ENCODE results near the gene IGLL5.

The IGLL5 gene

DNA sequence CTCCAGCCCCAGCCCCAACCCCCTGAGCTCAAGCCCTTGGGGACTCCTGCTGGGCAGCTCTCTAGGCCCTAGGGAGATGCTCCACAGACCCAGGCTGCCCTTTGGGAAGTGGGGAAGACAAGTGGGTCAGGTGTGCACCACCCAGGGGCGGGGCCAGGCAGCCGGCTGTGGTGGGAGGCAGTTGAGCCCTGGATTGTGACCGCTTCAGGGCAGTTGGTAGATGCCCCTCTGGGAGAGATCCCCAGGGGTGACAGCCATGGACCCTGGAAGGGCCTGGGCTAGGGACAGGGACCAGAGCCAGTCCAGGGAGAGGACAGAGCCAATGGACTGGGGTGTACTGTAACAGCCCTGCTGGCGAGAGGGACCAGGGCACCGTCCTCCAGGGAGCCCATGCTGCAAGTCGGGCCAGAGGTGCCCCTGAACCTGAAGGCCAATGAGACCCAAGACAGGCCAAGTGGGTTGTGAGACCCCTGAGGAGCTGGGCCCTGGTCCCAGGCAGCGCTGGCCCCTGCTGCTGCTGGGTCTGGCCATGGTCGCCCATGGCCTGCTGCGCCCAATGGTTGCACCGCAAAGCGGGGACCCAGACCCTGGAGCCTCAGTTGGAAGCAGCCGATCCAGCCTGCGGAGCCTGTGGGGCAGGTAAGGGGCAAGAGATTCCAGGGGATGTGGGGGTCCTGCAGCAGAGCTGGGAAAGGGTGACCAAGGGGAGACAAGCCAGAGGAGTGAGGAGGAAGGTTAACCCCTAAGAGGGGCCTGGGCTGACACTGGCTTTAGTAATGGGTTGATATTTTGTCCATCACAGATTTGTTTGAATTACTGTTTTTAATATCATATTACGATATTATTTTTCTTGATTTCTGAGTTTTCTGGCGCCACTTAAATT lies at the start of gene IGLL5:
Gene IGLL5, plus strand, starts transcription at position 196 of the 883 bp plus-strand sequence. Its CDS starts 238 bp downstream, at position 434.
- no peak for DNase-seq (ENCODE audit: low read depth in 2 of 2)

DNA sequence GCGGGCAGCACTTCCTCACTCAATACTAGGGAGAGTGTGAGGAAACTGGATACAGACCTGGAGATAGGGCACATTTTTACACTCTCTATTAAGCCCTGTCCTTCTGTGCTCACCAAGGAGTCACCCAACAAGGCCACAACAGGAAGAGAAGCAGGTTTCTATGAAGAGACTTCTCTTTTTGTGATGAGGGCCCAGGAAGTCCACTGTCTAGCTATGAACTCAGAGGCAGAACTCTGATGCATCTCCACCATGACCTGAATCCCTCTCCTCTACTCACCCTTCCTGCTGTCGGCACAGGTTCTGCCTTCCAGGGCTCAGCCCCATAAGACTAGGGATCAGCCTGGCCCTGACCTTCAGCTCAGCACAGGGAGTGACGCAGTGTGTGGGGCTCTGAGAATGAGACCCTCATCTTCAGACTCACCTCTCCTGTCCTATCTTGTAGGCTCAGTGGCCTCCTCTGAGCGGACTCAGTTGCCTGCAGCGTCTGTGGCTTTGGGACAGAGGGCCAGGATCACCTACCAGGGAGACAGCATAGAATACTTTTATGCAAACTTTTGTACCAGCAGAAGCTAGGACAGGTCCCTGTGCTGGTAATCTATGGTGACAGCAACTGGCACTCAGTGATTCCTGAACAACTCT lies 49.3 kb upstream of the IGLL5 start:
- no peak for DNase-seq (ENCODE audit: low read depth in 2 of 2)

DNA sequence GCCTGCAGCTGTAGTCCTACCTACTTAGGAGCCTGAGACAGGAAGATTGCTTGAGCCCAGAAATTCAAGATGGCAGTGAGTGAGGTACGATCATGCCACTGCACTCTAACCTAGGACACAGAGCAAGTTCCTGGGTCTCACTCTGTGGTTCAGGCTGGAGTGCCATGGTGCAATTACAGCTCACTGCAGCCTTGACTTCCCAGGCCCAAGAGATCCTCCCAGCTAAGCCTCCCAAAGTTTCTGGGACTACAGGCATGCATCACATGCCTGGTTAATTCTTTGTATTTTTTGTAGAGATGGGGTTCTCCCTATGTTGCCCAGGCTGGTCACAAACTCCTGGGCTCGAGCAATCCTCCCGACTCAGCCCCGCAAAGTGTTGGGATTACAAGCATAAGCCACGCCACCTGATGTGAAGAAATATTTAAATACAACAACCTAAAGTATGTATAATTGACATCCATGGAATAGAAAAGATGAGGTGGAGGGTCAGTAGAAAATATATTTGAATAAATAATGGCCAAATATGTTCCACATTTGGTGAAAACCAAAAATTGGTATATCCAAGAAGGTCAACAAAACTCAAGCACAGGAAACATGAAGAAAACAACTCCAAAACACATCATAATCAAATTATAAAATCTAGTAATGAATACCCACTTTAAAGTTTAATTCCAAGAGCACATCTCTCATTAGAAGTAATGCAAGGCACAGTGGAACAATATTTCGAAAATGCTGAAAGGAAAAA lies 47.9 kb upstream of the IGLL5 start:
- no peak for DNase-seq (ENCODE audit: low read depth in 2 of 2)

DNA sequence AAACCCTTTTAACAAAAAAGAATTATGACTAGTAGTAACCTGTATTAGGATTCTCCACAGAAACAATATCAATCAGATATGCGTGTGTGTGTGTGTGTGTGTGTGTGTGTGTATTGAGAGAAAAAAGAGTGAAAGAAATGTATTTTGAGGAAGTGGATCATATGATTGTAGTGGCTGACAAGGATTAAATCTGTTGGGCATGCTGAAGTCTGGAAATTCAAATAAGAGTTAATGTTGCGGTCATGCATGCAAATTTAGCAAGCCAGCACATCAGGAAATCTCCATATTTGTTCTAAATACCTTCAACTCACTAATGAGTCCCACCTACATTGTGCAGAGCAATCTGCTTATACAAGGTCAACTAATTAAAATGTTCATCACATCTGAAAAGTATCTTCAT lies 46.8 kb upstream of the IGLL5 start:
- no peak for DNase-seq (ENCODE audit: low read depth in 2 of 2)

DNA sequence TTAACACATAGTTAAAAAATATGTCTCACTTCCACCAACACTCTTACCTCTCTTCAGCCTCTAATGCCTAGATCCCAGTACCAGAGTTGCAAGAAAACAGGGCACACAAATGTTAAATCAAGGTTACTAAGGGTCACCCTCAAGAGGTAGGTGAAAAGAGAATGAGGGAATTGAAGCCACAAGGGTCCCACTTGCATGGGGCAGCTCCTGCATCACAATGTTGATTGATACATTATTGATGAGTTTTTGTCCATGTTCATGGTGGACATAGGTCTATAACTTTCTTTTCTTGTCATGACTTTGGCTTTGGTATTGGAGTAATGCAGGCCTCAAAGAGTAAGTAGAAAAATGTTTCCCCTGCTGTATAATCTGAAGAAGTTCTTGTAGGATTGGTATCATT lies 46.0 kb upstream of the IGLL5 start:
- DNase-seq (ENCODE audit: low read depth in 2 of 2): no peak

DNA sequence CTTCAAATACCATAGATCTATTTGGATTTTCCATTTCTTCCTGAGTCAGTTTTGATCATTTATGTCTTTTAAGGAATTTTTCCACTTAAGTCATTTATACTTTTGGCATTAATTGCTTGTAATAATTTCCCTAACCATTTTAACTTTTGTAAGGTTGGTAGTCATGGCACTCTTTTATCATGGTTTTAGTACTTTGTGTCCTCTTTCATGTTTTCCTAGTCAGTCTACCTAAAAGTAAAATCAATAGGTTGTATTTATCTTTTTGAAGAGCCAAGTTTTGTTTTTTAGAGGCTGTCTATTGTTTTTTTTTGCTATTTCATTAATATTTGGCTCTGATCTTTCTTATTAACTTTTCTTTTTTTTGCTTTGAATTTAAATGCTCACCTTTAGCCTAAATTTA lies 45.5 kb upstream of the IGLL5 start:
- no peak for DNase-seq (ENCODE audit: low read depth in 2 of 2)

DNA sequence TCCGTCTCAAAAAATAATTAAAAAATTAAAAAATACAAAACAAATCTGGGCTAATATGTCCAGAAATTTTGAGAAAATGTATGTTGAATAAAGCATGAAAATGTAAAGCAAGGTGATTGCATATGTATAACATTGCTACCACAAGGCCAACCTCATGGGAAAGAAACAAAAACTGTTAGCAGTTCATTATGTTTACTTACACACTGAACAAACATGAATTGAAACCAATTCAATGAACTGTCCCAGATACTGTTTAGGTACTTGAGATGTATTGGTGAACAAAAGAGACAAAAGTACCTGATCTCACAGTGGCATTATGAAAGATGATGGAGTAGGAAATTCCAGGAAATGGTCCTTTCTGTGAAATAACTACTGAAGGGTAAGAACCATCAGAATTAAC lies 43.8 kb upstream of the IGLL5 start:
- DNase-seq (ENCODE audit: low read depth in 2 of 2): no peak

DNA sequence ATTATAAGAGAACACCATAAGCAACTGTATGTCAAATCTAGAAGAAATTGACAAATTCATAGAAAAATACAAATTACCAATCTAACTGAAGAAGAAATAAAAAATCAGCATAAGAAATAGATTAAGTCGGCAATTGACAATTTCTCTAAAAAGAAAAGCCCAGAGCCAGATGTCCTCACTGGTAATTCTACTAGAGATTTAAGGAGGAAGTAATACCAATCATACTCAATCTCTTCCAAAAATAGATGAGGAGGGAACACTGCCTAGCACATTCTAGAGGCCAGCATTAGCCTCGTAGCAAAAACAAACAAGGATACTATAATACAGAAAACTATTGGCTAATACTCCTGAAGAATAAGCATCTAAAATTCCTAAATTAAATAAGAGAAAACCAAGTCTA lies 40.4 kb upstream of the IGLL5 start:
- DNase-seq (ENCODE audit: low read depth in 2 of 2): no peak

DNA sequence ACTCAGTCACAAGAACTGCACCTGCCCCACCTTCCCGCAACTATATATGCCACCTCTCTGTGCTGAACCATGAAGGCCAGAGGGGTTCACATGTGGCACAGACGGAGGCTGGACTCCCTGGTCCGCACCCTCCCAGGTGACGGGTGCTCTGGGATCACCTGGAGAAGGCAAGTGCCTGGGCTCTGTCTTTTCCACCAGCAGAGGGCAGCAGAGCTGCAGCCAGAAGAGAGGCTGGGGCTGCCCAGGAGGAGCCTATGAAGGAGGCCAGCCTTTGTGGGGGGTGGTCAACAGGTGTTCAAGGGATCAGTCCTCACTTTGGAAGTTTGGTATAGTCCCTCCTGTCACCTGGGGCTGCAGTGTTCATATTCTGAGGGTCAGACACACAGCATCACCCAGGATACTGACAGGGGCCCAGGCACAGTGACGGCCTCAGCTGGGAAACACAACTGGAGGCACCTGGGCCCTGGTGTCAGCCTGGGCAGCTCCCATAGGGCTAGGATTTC lies 39.2 kb upstream of the IGLL5 start:
- peak; percentile 61 to 65 for DNase-seq (ENCODE audit: low read depth in 2 of 2)

DNA sequence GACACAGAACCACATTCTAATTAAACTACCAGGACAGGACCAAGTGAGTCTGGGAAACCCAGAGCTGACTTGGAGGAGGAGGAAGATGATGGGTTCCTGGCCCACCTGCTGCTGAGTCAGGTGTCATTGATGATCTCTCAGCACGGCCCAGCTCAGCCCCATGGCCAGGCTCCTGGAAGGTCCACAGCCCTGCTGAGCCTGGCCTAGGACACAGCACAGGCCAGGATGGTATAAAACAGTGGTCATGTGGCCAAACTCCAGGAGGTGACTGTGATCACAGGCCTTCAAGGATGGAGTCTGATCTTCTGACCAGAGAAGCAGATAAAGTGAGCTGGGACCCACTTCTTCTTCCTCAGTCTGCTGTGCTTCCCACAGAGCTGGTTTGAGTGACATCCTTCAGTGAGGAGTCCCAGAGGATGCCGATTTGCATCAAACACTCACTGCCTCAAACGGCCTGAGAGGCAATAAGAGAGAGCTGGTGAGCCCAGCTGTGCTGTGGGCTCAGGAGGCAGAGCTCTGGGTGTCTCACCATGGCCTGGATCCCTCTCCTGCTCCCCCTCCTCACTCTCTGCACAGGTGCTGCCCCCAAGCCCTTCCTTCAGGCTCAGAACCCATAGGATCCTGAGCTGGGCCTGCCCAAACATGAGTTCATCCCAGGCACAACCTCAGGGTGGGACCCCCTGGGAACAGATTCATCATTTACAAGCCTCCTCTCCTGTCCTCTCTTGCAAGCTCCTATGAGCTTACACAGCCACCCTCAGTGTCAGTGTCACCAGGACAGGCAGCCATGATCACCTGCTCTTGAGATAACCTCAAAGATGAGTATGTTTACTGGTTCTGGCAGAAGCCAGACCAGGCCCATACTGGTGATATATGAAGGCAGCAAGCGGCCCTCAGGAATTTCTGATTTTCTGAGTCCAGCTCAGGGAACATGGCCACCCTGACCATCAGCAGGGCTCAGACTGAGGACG lies 37.7 kb upstream of the IGLL5 start:
- DNase-seq (ENCODE audit: low read depth in 2 of 2): no peak

DNA sequence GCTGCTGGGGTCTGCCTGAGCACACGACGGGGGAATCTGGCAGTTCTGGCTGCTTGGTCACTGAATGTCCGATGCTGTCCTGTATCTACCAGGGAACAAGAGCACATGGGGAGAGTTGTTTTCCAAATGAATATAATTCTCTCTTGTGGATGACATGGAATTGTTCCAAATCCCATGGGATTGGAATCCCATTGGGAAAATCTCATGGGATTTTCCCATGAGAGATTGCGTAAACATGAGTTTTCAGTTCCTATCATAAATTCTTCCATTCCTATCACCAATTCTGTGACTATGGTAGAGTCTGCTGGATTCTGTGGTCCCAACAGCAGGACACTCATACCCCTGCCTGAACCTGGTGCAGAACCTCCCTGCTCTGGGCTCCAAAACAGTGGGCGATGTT lies 35.6 kb upstream of the IGLL5 start:
- no peak for DNase-seq (ENCODE audit: low read depth in 2 of 2)

DNA sequence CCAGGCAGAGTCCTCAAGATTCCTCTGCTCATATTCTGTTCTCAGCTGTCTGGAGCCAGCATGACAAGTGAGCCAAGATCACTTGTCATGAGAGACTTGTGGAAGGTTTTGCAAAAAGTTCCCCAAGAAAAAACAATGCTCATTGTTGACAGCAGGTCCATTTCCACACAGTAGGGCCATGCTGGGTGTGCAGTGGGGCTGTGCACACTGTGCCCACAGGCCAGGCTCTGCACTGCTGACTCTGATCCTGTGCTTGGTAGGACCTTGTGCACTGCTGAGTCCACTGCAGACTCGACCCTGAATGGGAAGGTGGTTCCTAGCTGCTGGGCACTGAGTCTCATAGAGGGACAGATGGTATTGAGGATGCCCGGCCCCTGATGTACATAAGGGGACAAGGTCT lies 33.9 kb upstream of the IGLL5 start:
- no peak for DNase-seq (ENCODE audit: low read depth in 2 of 2)

DNA sequence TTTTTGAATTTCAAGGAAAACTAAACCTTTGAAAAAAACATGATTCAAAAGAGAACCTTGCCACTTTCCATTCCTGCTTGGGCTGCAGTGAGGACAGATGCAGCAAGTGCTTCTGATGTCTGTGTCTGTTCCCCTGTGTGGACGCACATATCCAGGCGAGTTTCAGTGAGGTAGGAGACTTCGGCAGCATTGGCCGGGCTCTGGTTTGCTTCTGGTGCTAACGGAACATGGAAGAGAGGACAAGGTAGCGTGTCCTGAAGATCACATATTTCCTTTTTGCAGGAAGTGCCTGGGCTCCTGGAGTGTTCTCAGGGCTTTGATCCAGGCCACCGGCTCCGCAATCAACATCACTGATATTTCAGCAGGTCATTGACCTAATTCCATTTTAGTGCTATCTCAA lies 33.1 kb upstream of the IGLL5 start:
- DNase-seq (ENCODE audit: low read depth in 2 of 2): no peak

DNA sequence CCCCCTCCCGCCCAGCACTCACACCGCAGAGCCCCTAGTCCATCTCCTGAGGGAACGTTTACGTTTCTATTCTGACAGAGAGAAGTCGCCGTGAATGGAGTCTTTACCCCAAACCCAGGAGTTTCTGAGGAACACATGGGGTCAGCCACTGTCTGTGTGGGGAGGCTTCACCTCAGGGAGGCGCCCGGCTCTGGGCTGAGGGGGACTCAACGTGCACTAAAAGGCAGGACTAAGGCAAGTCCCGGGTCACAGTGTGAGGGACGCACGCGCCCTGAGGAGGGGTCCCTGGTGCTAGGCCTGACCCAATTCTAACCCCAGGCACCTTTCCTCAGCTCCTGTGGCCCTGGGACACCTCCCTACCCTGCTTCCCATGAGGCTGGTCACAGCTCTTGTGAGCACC lies 32.5 kb upstream of the IGLL5 start:
- no peak for DNase-seq (ENCODE audit: low read depth in 2 of 2)

DNA sequence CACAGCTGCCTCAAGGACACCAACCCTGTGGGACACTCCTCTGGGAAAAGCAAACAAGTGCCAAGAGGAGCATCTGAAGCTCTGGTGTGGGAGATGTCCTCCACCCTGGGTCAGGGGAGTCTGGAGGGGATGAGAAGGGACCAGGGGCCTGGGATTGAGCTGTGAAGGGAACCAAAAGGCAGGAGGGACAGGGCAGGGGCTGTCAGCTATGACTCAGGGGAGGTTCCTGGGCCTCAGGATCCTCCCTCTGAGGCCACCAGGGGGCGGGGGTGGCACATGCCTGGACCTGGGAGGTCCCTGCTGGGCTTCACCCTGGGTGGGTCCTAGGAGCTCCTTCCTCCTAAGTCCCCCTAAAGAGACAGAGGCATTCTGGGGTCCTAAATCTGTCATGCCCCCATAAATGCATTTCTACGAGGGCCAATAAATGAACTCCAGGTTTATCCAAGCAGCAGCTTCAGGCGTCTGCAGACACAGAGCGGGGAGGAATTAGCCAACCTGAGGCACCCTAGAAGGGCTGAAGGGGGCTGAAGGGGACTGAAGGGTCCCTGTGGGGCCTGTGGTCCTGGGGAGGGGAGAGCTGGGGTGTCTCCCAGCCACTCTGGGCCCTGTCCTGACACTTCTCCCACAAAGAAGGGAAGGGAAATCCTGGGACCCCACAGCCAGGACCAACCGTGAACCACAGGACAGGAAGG lies 31.9 kb upstream of the IGLL5 start:
- peak in 1 of 2 donors; percentile 25 for DNase-seq (ENCODE audit: low read depth in 2 of 2)

DNA sequence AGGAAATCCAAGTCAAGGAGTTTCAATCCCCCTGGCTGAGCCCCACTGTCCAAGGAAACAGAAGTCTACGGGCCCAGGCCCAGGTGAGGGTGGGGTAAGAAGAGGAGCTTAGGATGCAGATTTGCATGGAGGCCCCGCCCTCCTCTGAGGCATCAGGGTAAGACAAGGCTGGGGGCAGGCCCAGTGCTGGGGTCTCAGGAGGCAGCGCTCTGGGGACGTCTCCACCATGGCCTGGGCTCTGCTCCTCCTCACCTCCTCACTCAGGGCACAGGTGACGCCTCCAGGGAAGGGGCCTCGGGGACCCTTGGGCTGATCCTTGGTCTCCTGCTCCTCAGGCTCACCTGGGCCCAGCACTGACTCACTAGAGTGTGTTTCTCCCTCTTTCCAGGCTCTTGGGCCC lies 31.3 kb upstream of the IGLL5 start:
- DNase-seq (ENCODE audit: low read depth in 2 of 2): no peak

DNA sequence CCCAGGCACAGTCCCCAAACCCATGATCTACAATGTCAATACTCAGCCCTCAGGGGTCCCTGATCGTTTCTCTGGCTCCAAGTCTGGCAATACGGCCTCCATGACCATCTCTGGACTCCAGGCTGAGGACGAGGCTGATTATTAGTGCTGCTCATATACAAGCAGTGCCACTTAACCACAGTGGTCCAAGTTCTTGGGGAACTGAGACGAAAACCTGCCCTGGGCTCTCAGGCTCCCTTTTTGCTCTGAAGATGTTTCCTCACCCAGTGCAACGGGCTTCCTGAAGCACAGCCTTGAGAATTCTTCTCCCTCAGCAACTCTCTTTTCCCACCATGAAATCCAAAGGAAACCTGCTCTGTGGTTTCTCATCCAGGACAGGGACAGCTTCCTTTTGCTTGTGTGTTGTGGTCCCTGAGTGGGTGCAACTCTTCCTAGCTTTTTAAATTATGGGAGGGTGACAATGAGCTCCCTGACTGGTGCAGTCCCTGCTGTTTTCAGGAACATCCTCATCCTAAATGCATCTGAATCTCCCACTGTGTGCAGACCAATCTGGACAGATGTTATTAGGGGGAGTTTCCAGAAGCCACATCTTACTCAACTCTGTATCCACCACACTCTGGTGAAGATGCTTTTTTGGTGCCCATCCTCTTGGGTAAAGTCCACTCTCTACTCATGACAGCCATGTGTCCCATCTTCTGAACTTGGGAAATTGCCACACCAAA lies 30.6 kb upstream of the IGLL5 start:
- no peak for DNase-seq (ENCODE audit: low read depth in 2 of 2)

DNA sequence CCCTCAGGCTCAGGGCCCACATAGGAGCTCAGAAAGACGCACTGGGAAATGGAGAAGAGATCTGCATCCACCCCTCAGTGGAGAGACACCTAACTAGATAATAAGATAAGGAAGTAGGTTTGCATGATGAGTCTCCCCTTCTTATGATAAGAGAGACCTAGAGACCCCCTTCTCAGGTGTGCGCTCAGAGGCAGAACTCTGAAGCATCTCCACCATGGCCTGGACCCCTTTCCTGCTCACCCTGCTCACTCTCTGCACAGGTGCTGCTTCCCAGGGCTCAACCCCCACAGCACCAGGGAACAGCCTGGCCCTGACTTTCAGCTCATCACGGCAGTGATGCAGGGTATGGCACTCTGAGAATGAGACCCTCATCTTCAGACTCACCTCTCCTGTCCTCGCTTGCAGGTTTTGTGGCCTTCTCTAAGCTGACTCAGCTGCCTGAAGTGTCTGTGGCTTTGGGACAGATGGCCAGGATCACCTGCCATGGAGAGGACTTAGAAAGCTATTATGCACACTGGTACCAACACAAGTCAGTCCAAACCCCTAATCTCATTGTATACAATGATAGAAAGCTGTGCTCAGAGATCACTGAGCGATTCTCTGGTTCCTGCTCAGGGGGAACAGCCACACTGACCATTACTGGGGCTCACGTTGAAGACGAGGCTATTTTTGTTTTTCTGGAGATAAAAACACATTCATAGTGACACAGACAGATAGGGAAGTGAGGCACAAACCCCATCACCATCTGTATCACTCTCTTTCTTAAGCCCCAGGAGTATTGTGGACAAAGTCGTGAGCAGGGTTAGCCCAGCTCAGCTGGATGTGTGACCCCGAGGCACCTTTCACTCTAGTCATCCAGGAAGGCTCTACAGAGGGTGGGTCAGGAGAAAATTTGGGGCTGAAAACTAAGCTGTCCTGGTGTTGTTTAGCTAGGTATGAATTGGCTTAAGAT lies 29.7 kb upstream of the IGLL5 start:
- DNase-seq (ENCODE audit: low read depth in 2 of 2): no peak

DNA sequence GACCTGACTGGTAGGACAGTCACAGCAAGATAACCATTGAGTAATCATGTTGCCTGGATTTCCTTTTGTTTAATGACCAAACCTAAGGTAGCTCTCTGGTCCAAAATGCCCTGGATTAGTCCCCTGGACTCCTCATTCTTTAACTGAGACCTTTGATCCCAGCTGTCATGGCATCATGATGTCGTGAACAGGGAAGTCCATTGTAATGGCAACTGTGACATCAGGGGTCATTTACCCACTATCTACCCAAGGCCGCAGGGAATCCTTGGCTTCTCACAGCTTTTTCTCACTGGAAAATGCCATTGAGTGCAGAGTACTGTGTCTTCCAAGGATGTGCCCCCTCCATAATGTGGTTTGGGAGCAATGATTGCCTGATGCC lies 29.1 kb upstream of the IGLL5 start:
- DNase-seq (ENCODE audit: low read depth in 2 of 2): no peak
